GM12892 (cell line): ENCODE data around the gene AKAP13.

Source experiments
- POLR2A ChIP-seq: IDR thresholded peaks from 2 replicates; pipeline ENCODE4 v1.6.1; 2011; ENCODE audit warnings: low read depth, low read length, control low read depth
- TAF1 ChIP-seq: IDR thresholded peaks from 2 replicates; pipeline ENCODE4 v1.6.1; 2011; ENCODE audit warnings: low read depth, mild to moderate bottlenecking, control low read depth, low read length, borderline replicate concordance

- TF ChIP-seq TAF1 (no peak), POLR2A (no peak)
Observed at GRCh38 chr15:85730001-85730820, 349.8 kb downstream of the AKAP13 start.
